AG08395 (cell line): ENCODE data around the gene THSD4.

Source experiments
- DNase-seq: peaks from one replicate; pipeline ENCODE4 v3.0.0; 2012; ENCODE audit warnings: mixed read lengths, low spot score

Gene THSD4

DNA sequence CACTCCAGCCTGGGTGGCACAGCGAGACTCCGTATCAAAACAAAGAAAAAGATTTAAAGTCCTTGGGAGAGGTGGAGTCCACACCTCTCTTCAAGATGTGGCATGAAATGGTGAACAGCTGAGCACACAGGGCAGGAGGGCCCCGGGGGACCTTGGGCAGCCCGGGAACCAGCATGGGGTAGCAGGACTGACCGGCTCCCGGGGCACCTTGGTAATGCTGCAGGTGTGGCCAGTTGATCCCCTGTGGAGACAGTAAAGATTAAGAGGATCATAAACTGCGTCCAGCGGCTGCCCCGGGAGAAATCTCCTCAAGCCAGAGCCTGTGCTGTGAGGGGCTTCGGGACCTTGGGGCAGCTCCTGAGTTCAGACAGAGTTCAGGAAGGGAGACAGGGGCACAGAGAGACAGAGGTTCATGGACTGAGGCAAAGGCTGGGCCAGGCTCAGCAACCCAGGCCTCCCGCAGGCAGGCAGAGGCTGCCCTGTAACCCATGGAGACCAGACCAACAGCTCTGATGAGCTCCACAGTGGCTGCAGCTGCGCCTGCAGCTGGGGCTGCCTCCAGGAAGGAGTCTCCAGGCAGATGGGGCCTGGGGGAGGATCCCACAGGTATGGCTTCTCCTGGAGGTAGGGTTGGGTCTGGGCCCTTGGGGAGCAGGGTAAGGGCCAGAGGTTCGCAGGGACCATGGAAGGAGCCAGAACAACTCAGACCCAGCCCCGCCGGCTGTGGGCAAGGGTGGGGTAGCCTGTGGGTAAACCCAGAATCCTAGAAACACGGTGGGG, 695.2 kb downstream of the THSD4 start, which contains the start of gene NR2E3:
Gene NR2E3 (plus strand): TSS at position 299 of the 780 bp plus-strand sequence. CDS start 190 bp downstream, at position 489.
- no peak for DNase-seq

- DNase-seq: no peak
Observed at GRCh38 chr15:71811036-71811736, 695.9 kb downstream of the THSD4 start.

DNA sequence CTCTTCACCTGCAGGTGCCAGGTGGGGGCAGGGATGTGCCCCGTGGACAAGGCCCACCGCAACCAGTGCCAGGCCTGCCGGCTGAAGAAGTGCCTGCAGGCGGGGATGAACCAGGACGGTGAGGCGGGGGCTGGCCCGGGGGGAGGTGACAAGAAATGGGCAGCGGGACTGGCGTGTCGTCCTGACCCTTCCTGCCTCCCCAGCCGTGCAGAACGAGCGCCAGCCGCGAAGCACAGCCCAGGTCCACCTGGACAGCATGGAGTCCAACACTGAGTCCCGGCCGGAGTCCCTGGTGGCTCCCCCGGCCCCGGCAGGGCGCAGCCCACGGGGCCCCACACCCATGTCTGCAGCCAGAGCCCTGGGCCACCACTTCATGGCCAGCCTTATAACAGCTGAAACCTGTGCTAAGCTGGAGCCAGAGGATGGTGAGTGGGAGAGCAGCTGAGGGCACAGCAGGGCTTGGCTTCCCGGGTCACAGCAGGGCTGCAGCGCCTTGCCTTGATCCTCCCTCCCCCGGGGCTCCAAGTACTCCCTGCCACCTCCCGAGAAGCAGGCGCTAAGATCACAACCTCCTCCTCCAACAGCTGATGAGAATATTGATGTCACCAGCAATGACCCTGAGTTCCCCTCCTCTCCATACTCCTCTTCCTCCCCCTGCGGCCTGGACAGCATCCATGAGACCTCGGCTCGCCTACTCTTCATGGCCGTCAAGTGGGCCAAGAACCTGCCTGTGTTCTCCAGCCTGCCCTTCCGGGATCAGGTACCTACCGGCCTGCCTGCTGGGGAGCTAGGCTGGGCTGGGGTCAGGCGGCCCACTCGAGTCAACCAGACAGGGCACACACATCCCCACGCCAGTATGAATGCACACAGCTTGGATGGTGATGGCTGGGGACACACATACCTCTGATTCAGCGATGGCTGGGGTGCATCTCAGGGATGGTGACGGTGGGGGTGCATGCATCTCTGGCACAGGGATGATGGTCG, 696.8 kb downstream of the THSD4 start:
- no peak for DNase-seq

GRCh38 chr15:71812966-71813722, 697.9 kb downstream of the THSD4 start:
- peak; percentile 31 for DNase-seq

DNA sequence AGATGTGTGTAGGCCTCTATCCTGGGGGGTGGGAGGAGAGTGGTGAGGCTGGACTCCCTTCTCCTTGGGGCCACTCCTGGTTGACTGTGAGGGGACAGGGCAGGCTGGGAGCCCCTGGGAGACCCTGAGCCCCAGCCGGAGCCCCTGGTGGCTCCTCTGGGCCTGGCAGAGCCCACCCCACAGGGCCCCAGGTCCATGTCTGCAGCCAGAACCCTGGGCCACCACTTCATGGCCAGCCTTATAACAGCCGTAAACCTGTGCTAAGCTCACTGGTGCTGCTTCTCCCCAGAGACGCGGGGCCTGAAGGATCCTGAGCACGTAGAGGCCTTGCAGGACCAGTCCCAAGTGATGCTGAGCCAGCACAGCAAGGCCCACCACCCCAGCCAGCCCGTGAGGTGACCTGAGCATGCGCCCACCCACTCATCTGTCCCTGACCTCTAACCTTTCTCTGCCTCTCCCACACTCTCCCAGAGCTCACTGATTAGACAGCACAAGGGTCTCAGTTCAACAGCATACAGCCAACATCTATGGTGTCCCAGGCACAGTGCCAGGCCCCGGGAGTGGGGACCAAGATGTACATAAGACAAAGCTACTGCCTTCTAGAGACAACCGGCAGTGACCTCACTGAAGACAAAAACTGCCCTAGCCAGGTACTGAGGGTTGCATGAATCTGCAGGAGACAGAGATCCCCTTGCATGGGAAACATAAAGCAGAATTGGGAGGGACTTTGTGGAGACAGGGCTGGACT, 698.6 kb downstream of the THSD4 start:
- DNase-seq: no peak

DNA sequence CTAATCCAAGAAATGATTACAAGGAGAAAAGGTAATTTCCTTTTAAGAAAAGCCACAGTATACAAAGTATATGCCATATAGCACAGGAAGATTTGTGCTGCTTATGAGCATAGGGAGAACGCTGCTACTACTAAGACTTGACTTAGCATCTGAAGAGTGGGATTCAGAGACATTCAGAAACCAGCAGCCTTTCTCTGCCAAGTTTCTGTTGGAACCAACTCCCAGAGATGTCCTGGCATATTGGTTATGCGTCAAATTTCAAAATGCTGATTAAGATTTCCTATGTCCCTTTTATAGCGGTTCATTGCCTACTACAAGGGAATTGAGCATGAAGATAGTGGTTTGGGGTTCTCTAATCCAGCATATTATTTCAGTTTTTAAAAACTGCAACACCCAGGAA, 700.0 kb downstream of the THSD4 start:
- DNase-seq: no peak

- DNase-seq: no peak
Observed at GRCh38 chr15:71817351-71817750, 702.1 kb downstream of the THSD4 start.

DNA sequence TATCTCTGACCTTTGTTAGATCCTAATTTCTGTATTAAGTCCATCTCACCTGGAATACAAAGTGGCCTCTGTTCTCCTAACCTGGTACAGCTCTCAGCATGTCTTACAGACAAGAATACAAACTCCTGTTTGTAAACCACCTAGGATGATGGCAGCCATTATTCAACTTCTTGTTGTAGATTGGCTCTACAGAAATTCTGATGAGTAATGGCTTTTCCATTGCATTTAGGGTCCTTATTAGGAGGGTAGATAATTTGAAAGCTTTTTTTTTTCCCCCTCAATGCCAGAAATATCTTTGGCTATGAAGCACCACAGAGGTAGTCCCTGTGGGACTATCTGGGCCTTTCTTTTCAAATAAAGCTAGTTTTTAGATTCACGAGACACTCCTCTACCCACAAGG, 704.9 kb downstream of the THSD4 start:
- DNase-seq: no peak

GRCh38 chr15:71821547-71822129, 706.4 kb downstream of the THSD4 start:
- no peak for DNase-seq

GRCh38 chr15:71822890-71823630, 707.8 kb downstream of the THSD4 start:
- DNase-seq: no peak

DNA sequence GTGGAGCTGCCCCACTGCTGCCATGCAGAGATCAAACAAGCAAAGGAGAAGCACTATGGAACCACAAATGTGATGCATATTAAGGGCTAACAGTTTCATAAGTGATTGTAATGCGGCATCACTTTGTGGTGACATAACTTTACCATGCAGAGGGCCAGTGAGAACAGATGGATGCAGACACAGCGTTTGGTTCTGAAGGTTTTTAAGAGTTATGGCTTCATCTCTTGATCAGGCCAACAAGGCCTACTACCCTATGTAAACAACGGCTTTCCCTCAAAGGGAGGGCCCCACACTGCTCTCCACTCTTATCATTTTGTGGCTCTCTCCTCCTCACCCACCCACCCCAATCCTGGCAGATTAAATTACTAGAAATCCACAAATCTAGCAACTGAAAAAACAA, 708.5 kb downstream of the THSD4 start:
- DNase-seq: no peak

- DNase-seq: no peak
Observed at GRCh38 chr15:71825021-71825730, 709.9 kb downstream of the THSD4 start.

DNA sequence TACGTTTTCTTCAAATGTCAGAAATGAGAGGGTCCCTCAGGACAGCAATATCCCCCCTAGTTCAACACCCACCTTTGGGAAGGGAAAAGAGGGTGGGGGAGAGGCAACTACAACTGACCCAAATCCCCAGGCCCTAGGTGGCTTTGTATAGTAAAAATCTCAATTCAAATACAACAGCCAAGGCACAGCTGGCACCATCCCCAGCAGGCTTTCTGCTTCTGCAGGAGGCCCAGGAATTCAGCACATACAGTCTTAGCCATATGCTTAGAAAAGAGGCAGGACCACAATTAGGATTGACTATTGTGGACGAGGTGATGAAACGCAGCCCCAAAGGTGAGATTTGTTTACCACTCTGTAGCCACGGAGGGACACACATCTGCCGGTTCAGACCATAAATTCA, 710.9 kb downstream of the THSD4 start:
- no peak for DNase-seq

GRCh38 chr15:71830981-71831380, 715.7 kb downstream of the THSD4 start:
- no peak for DNase-seq
